Karpas-422 (cell line): Measurements from ENCODE around the gene PHLPP1. TPM values are rescaled to one million over a fixed set of nuclear protein-coding genes. Genes with fewer than 3 reads are reported as not detected.

Experiments used
- small RNA-seq: library from RNA; depleted of rRNA; stranded (forward); fragments of <200 nt; gene quantifications from one replicate; pipeline ENCODE3, GENCODE V24; 2014
- total RNA-seq: library from RNA; depleted of rRNA; stranded (reverse); fragments of >200 nt; shearing (Covaris generic); gene quantifications from 2 replicates; pipeline ENCODE4 v1.2.3, GENCODE V29; 2014; ENCODE audit warnings: low replicate concordance; rRNA removed

The PHLPP1 gene
- total RNA-seq, 1 experiment from 2014 or later, result 6.3 TPM

Small RNA genes within 50 kb of the gene (small RNA-seq; reads per million reads assigned to genes)
- gene RNU6-142P, result not detected

Other genes with a start within 250 kb of the PHLPP1 start
- gene ZCCHC2, start 192.5 kb upstream of the PHLPP1 start, total RNA-seq, result 20.6 and 42.6 TPM in 2 replicates